ENCODE results near the gene UBL7. TPM values are rescaled to one million over a fixed set of nuclear protein-coding genes. Genes with fewer than 3 reads are reported as not detected.

The UBL7 gene
- total and polyA plus RNA-seq, 10 of the 15 experiments (the other 5 are each of a cell fraction or from before 2014, with no cell fraction given): 25.9 to 145 (median 90.1) TPM

DNA sequence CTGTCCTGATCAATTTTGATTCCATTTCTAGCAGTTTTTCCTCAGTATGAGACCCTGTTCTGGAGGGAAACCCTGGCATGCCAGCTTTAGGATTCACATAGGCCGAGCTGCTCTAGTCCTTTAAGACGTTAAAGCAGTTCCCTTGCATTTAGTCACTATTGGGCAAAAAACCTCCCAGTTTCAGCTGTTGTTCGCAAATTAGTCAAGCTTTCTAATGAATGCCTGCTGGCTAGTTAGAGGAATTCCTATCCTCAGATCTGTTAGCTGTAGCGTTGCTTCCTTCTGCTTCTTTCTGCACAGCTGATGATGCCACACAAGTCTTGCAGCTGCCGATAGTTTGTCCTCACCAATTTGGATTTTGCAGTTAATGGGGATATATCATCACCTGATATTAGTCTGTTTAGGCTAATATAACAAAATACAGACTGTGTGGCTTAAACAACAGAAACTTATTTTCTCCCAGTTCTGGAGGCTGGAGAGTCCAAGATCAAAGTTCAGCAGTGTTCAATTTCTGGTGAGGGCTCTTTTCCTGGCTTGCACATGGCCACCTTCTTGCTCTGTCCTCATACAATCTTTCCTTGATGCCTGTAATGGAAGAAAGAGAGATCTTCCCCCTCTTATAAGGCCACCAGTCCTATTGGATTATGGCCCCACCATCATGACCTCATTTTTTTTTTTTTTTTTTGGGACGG lies 7.5 kb upstream of the UBL7 start:
- POLR2A ChIA-PET: interaction anchor here (0.8 to 1.3 kb wide), 2 partner anchors 72 to 309 kb away, joined by 3 to 4 read pairs; partner anchors contain the start of gene ARID3B
- intact Hi-C loops (cut with micrococcal nuclease; ENCODE audit: unreplicated experiment): no loop called here
- ATAC-seq: no peak

More for the DNA sequence above, 7.5 kb upstream of the UBL7 start:
- RAD21 ChIA-PET (ENCODE audit: unreplicated experiment): no interaction called here
- Histone ChIP-seq H3K4me1 (ENCODE audit: control insufficient read depth, insufficient read depth, low read length) (peaks cover 8% of the 10 kb centered on the region), H3K27ac (ENCODE audit: control insufficient read depth, insufficient read depth) (no peak overlapping the region), H3K4me3 (no peak overlapping the region), H3K79me2 (ENCODE audit: control insufficient read depth, insufficient read depth, low read length) (peaks cover 18% of the 10 kb centered on the region), H3K9ac (ENCODE audit: control insufficient read depth, insufficient read depth, low read length) (no peak overlapping the region), H3K4me2 (ENCODE audit: control insufficient read depth, insufficient read depth) (no peak overlapping the region), H3K27me3 (replicated peaks in 1 of 2; ENCODE audit: control insufficient read depth in 2 of 2, insufficient read depth in 2 of 2, low read length in 1 of 2) (no peaks in the 10 kb centered on the region), H2AFZ (ENCODE audit: control insufficient read depth, low read depth, low read length) (no peak overlapping the region), H3K36me3 (ENCODE audit: control insufficient read depth in 2 of 2, insufficient read depth in 2 of 2, low read length in 1 of 2) (peaks cover 0 to 3% of the 10 kb centered on the region in 2 experiments; a peak in 2 of 4 replicates), H3K9me3 (replicated peaks; ENCODE audit: control insufficient read depth, insufficient read depth, low read length) (peaks cover 3% of the 10 kb centered on the region; the same call in 2 of the 3 replicates), H4K20me1 (ENCODE audit: control insufficient read depth, insufficient read depth) (no peaks in the 10 kb centered on the region)
- in situ Hi-C loops (cut with MboI): no loop called here
- 97% methylated on average over 5 of the region's 6 CpGs for WGBS (ENCODE audit: insufficient coverage, insufficient replicate concordance, low lambda C conversion rate, missing lambda C conversion rate)
- TF ChIP-seq, protein P1, sequence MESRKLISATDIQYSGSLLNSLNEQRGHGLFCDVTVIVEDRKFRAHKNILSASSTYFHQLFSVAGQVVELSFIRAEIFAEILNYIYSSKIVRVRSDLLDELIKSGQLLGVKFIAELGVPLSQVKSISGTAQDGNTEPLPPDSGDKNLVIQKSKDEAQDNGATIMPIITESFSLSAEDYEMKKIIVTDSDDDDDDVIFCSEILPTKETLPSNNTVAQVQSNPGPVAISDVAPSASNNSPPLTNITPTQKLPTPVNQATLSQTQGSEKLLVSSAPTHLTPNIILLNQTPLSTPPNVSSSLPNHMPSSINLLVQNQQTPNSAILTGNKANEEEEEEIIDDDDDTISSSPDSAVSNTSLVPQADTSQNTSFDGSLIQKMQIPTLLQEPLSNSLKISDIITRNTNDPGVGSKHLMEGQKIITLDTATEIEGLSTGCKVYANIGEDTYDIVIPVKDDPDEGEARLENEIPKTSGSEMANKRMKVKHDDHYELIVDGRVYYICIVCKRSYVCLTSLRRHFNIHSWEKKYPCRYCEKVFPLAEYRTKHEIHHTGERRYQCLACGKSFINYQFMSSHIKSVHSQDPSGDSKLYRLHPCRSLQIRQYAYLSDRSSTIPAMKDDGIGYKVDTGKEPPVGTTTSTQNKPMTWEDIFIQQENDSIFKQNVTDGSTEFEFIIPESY (IDR thresholded peaks at IDR 0.05): no peak
- TF ChIP-seq ATF7 (IDR thresholded peaks at IDR 0.05; ENCODE audit: low read depth) (no peak), HDAC6 (IDR thresholded peaks at IDR 0.05; ENCODE audit: unreplicated experiment) (no peak), STAT1 (conservative IDR thresholded peaks at IDR 0.05) (no peak), KAT2A (conservative IDR thresholded peaks at IDR 0.05; ENCODE audit: control insufficient read depth, low read depth, low read length) (no peak), RB1 (IDR thresholded peaks at IDR 0.05; ENCODE audit: borderline replicate concordance) (no peak)
- FAIRE-seq (no peak), DNase-seq (ENCODE audit: low read depth, low spot score) (no peak)
- SMC1A ChIA-PET (ENCODE audit: uncharacterized antibody, unreplicated experiment): interaction anchor here (1.0 kb wide), 1 partner anchor 41 kb away, joined by 3 read pairs; no protein-coding TSS in a partner anchor
- BruUV-seq (replicated peaks): no TSS peak
- CTCF ChIA-PET: interaction anchor here (0.6 kb wide), 1 partner anchor 55 kb away, joined by 3 read pairs; no protein-coding TSS in a partner anchor

Data from GM12878 (cell line).